K562 (cell line): ENCODE measurements around the gene WDPCP. TPM values are rescaled to one million over a fixed set of nuclear protein-coding genes. Genes with fewer than 3 reads are reported as not detected.

Source experiments
- ATF1 ChIP-seq, 2 experiments: fragments of 450-650 bp in 1 of 2; IDR thresholded peaks; 2 replicates each; pipeline ENCODE4 v1.6.1; 2016; ENCODE audit warnings: missing compliant biosample characterization in 1 of 2, missing genetic modification characterization in 1 of 2
- CEBPB ChIP-seq: fragments of 450-650 bp; IDR thresholded peaks from 2 replicates; pipeline ENCODE4 v1.6.1; 2016; ENCODE audit warnings: missing genetic modification characterization, missing compliant biosample characterization
- HNRNPH1 ChIP-seq: fragments of 200-400 bp; formaldehyde crosslinking; optimal IDR thresholded peaks from 2 replicates; pipeline ENCODE3; 2017; ENCODE audit warnings: low read depth, mild to moderate bottlenecking, low read length, moderate library complexity
- KDM4B ChIP-seq, 2 experiments: fragments of 450-650 bp in 1 of 2; sonication (generic) in 1 of 2; IDR thresholded peaks; 2 replicates each; pipeline ENCODE4 v1.6.1; 2016 to 2017; ENCODE audit warnings: borderline replicate concordance in 2 of 2, antibody characterized with exemption in 1 of 2, low read depth in 1 of 2, mild to moderate bottlenecking in 1 of 2
- MCM7 ChIP-seq, 2 experiments: fragments of 450-650 bp; IDR thresholded peaks; 2 replicates each; pipeline ENCODE4 v1.6.1; 2016 to 2018
- NCOA2 ChIP-seq, 2 experiments: fragments of 450-650 bp; IDR thresholded peaks; 2 replicates each; pipeline ENCODE4 v1.6.1; 2018; ENCODE audit warnings: mild to moderate bottlenecking in 2 of 2, moderate library complexity in 1 of 2; ENCODE audit not compliant: partially characterized antibody in 2 of 2
- NFE2L1 ChIP-seq: fragments of 450-650 bp; IDR thresholded peaks from 2 replicates; pipeline ENCODE4 v1.6.1; 2016; ENCODE audit warnings: missing genetic modification characterization, low read depth, mild to moderate bottlenecking, missing compliant biosample characterization, moderate library complexity, borderline replicate concordance
- NR2F6 ChIP-seq: fragments of 450-650 bp; formaldehyde crosslinking; IDR thresholded peaks from 2 replicates; pipeline ENCODE4 v1.4.0; 2020; ENCODE audit warnings: mild to moderate bottlenecking
- PHB2 ChIP-seq: fragments of 450-650 bp; IDR thresholded peaks from 2 replicates; pipeline ENCODE4 v1.6.1; 2017; ENCODE audit warnings: low read depth
- POLR3A ChIP-seq: IDR thresholded peaks from 2 replicates; pipeline ENCODE4 v1.6.1; 2011; ENCODE audit warnings: borderline replicate concordance, mild to moderate bottlenecking, moderate library complexity; ENCODE audit not compliant: insufficient read length, insufficient read depth; ENCODE audit errors: extremely low read depth
- STAG1 ChIP-seq: sonication (generic); formaldehyde crosslinking; IDR thresholded peaks from 2 replicates; pipeline ENCODE4 v1.5.0; 2020; ENCODE audit warnings: missing genetic modification reagents, borderline replicate concordance
- ZNF41 ChIP-seq: fragments of 250-450 bp; sonication (Bioruptor Pico); conservative IDR thresholded peaks from 2 replicates; pipeline ENCODE4 v1.4.0; 2020; ENCODE audit warnings: mild to moderate bottlenecking
- ZNF561 ChIP-seq: fragments of 450-650 bp; formaldehyde crosslinking; conservative IDR thresholded peaks from 2 replicates; pipeline ENCODE4 v1.4.0; 2020; ENCODE audit warnings: mild to moderate bottlenecking, moderate library complexity
- polyA plus RNA-seq, 8 experiments: library from polyadenylated mRNA; depleted of rRNA in 4 of 8; stranded (reverse) in 5 of 8; unstranded in 3 of 8; fragments of >200 nt; fragmentation: Nextera tagmentation in 2 of 8; fragmentation: Illumina TruSeq in 1 of 8; extraction: Ambion mirVana in 2 of 8; extraction: Trizol in 1 of 8; gene quantifications; 2 replicates each; pipeline versions ENCODE4 v1.2.1 to v1.2.3, GENCODE V29; 2011 to 2014; ENCODE audit warnings: inconsistent platforms in 1 of 8, missing spikeins in 1 of 8
- total RNA-seq, 7 experiments: library from RNA; depleted of rRNA in 6 of 7; stranded (reverse); fragments of >200 nt in 6 of 7; fragmentation: Illumina TruSeq in 2 of 7; extraction: Trizol in 2 of 7; gene quantifications; 2 replicates each; pipeline versions ENCODE4 v1.2.1 to v1.2.3, GENCODE V29; 2011 to 2021; ENCODE audit warnings: low replicate concordance in 1 of 7
- TF ChIP-seq, protein P1 (sequence below): sonication (generic); formaldehyde crosslinking; IDR thresholded peaks from 2 replicates; pipeline ENCODE4 v1.9.0; 2022; ENCODE audit warnings: mild to moderate bottlenecking, missing genetic modification reagents
- TF ChIP-seq, protein P2 (sequence below): sonication (generic); formaldehyde crosslinking; IDR thresholded peaks from 2 replicates; pipeline ENCODE4 v1.9.0; 2022; ENCODE audit warnings: mild to moderate bottlenecking, missing genetic modification reagents
- TF ChIP-seq, protein P3 (sequence below), 2 experiments: fragments of 450-650 bp in 1 of 2; sonication (generic) in 1 of 2; formaldehyde crosslinking; conservative IDR thresholded peaks; 2 replicates each; pipeline versions ENCODE4 v1.4.0 to v1.8.1; 2020 to 2022; ENCODE audit warnings: mild to moderate bottlenecking in 1 of 2, missing genetic modification reagents in 1 of 2
- TF ChIP-seq, protein P4 (sequence below): sonication (generic); formaldehyde crosslinking; IDR thresholded peaks from 2 replicates; pipeline ENCODE4 v1.4.0; 2020; ENCODE audit warnings: mild to moderate bottlenecking, missing genetic modification reagents
- TF ChIP-seq, protein P5 (sequence below): fragments of 200-800 bp; sonication (Bioruptor generic); IDR thresholded peaks from 2 replicates; pipeline ENCODE4 v1.6.1; 2016; ENCODE audit warnings: missing genetic modification characterization, missing compliant biosample characterization

WDPCP gene
- total and polyA plus RNA-seq, 9 of the 15 experiments (the other 6 are each of a cell fraction or from before 2014, with no cell fraction given) = 1.4 to 6.4 (median 5.5) TPM

DNA sequence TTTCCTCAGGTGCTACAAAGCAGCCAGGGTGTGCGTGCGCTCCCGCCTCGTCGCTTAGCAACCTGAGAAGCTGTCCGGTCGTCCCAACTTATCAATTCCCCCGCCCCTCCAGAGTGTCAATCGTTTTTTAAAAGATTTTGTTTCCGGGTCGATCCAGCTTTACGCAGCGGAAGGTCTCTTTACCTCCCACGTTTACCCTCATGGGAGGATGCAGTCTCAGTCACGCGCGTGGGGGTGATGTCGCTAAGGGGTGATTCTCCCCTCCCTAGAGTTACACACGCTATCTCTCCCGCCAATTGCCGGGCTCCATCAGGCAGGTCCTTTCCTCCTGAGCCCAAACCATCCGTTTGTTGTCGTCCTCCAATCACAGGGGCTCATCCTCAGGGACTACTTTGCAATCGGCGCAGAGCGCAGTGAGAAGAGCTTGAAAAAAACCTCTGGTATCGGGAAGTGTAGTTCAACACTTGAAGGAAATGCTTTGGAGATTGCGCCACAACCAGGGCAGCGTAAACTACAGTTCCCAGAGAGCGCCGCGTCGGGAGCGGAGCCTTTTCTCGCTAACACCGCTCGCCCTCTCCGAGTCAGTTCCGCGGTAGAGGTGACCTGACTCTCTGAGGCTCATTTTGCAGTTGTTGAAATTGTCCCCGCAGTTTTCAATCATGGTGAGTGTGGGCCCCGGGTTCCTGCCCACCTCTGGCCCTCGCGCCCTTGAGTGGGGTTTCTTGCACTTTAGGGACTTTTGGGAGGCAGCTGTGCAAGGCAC lies at the start of gene WDPCP, which contains the start of gene MDH1 (continued):
- TF ChIP-seq NCOA2 (IDR thresholded peaks at IDR 0.05; ENCODE audit: partially characterized antibody in 2 of 2) (no peak), MCM7 (IDR thresholded peaks at IDR 0.05) (no peak), ZNF41 (CRISPR knock-in tag) (0 out of 2 replicates have a peak, but pooled peaks have one; percentile 55), NR2F6 (CRISPR knock-in tag) (no peak), NFE2L1 (tag) (no peak), ZNF561 (CRISPR knock-in tag) (no peak), POLR3A (no peak), PHB2 (no peak), CEBPB (peak; percentile 96), HNRNPH1 (no peak), STAG1 (no peak), KDM4B (IDR thresholded peaks at IDR 0.05; ENCODE audit: borderline replicate concordance in 2 of 2, low read depth in 1 of 2) (peak in 1 of 2 experiments; percentile 71; a peak in 1 of 4 replicates), ATF1 (CRISPR knock-in tag; IDR thresholded peaks at IDR 0.05) (peak; percentile 63), ATF1 (tag; IDR thresholded peaks at IDR 0.05) (peak; percentile 96)
- TF ChIP-seq, protein P1, sequence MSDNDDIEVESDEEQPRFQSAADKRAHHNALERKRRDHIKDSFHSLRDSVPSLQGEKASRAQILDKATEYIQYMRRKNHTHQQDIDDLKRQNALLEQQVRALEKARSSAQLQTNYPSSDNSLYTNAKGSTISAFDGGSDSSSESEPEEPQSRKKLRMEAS = peak; percentile 42
- TF ChIP-seq, protein P2, sequence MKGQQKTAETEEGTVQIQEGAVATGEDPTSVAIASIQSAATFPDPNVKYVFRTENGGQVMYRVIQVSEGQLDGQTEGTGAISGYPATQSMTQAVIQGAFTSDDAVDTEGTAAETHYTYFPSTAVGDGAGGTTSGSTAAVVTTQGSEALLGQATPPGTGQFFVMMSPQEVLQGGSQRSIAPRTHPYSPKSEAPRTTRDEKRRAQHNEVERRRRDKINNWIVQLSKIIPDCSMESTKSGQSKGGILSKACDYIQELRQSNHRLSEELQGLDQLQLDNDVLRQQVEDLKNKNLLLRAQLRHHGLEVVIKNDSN (CRISPR knock-in tag) = no peak
- TF ChIP-seq, protein P3, sequence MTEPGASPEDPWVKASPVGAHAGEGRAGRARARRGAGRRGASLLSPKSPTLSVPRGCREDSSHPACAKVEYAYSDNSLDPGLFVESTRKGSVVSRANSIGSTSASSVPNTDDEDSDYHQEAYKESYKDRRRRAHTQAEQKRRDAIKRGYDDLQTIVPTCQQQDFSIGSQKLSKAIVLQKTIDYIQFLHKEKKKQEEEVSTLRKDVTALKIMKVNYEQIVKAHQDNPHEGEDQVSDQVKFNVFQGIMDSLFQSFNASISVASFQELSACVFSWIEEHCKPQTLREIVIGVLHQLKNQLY (CRISPR knock-in tag; conservative IDR thresholded peaks at IDR 0.05) = no peak
- TF ChIP-seq, protein P4, sequence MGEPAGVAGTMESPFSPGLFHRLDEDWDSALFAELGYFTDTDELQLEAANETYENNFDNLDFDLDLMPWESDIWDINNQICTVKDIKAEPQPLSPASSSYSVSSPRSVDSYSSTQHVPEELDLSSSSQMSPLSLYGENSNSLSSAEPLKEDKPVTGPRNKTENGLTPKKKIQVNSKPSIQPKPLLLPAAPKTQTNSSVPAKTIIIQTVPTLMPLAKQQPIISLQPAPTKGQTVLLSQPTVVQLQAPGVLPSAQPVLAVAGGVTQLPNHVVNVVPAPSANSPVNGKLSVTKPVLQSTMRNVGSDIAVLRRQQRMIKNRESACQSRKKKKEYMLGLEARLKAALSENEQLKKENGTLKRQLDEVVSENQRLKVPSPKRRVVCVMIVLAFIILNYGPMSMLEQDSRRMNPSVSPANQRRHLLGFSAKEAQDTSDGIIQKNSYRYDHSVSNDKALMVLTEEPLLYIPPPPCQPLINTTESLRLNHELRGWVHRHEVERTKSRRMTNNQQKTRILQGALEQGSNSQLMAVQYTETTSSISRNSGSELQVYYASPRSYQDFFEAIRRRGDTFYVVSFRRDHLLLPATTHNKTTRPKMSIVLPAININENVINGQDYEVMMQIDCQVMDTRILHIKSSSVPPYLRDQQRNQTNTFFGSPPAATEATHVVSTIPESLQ = no peak; the same call in 1 of the 2 replicates
- TF ChIP-seq, protein P5, sequence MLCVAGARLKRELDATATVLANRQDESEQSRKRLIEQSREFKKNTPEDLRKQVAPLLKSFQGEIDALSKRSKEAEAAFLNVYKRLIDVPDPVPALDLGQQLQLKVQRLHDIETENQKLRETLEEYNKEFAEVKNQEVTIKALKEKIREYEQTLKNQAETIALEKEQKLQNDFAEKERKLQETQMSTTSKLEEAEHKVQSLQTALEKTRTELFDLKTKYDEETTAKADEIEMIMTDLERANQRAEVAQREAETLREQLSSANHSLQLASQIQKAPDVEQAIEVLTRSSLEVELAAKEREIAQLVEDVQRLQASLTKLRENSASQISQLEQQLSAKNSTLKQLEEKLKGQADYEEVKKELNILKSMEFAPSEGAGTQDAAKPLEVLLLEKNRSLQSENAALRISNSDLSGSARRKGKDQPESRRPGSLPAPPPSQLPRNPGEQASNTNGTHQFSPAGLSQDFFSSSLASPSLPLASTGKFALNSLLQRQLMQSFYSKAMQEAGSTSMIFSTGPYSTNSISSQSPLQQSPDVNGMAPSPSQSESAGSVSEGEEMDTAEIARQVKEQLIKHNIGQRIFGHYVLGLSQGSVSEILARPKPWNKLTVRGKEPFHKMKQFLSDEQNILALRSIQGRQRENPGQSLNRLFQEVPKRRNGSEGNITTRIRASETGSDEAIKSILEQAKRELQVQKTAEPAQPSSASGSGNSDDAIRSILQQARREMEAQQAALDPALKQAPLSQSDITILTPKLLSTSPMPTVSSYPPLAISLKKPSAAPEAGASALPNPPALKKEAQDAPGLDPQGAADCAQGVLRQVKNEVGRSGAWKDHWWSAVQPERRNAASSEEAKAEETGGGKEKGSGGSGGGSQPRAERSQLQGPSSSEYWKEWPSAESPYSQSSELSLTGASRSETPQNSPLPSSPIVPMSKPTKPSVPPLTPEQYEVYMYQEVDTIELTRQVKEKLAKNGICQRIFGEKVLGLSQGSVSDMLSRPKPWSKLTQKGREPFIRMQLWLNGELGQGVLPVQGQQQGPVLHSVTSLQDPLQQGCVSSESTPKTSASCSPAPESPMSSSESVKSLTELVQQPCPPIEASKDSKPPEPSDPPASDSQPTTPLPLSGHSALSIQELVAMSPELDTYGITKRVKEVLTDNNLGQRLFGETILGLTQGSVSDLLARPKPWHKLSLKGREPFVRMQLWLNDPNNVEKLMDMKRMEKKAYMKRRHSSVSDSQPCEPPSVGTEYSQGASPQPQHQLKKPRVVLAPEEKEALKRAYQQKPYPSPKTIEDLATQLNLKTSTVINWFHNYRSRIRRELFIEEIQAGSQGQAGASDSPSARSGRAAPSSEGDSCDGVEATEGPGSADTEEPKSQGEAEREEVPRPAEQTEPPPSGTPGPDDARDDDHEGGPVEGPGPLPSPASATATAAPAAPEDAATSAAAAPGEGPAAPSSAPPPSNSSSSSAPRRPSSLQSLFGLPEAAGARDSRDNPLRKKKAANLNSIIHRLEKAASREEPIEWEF (CRISPR knock-in tag) = no peak
